GM13977 (cell line): ENCODE measurements around the gene TXNL4B.

Experiments used
- DNase-seq: peaks from one replicate; pipeline ENCODE4 v3.0.0; 2012; ENCODE audit warnings: low spot score
- in situ Hi-C: fragments of 300-500 bp; cut with MboI; formaldehyde crosslinking; loops from one replicate; pipeline ENCODE4 v1.12.0; 2022; ENCODE audit warnings: low sequenced_read_pairs, low pct_unique_long_range_greater_than_20kb, mixed read lengths, inconsistent platforms; ENCODE audit not compliant: unreplicated experiment
- TF ChIP-seq, protein P1 (sequence below): IDR thresholded peaks from 2 replicates; pipeline ENCODE4 v1.5.1; 2012; ENCODE audit warnings: mild to moderate bottlenecking, control low read depth; ENCODE audit not compliant: insufficient read depth; ENCODE audit errors: extremely low read depth, missing control alignments

Gene TXNL4B

GRCh38 chr16:72050769-72051464 is 42.5 kb downstream of the TXNL4B start:
- in situ Hi-C loops, result no loop called here
- TF ChIP-seq, protein P1, sequence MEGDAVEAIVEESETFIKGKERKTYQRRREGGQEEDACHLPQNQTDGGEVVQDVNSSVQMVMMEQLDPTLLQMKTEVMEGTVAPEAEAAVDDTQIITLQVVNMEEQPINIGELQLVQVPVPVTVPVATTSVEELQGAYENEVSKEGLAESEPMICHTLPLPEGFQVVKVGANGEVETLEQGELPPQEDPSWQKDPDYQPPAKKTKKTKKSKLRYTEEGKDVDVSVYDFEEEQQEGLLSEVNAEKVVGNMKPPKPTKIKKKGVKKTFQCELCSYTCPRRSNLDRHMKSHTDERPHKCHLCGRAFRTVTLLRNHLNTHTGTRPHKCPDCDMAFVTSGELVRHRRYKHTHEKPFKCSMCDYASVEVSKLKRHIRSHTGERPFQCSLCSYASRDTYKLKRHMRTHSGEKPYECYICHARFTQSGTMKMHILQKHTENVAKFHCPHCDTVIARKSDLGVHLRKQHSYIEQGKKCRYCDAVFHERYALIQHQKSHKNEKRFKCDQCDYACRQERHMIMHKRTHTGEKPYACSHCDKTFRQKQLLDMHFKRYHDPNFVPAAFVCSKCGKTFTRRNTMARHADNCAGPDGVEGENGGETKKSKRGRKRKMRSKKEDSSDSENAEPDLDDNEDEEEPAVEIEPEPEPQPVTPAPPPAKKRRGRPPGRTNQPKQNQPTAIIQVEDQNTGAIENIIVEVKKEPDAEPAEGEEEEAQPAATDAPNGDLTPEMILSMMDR, result no peak
- DNase-seq, result no peak

DNA sequence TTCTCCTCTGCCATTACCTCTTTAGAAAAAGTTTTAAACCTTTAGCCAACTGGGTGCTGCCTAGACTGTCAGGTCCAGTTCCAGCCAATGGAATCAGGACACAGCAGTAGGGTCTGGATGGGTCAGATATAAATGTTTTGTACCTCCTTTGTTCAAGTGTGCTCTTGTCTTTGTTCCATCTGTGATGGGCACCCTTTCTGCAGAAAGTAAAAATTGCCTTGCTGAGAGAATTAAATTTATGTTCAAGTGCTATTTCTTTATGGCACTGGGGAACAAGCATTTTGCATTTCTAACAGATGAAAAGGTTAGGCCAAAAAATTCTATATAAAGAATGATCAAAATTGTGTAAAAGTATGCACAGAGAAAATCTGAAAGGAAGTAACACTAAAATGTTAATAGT is 44.3 kb downstream of the TXNL4B start:
- no peak for DNase-seq
- TF ChIP-seq, protein P1, result no peak
- in situ Hi-C loops, result no loop called here

- no peak for DNase-seq
- in situ Hi-C loops, result no loop called here
- TF ChIP-seq, protein P1, result no peak
Observed at GRCh38 chr16:72044825-72045359, 48.5 kb downstream of the TXNL4B start.

GRCh38 chr16:72044296-72044695 is 49.1 kb downstream of the TXNL4B start:
- no peak for DNase-seq
- in situ Hi-C loops, result no loop called here
- TF ChIP-seq, protein P1, result no peak

DNA sequence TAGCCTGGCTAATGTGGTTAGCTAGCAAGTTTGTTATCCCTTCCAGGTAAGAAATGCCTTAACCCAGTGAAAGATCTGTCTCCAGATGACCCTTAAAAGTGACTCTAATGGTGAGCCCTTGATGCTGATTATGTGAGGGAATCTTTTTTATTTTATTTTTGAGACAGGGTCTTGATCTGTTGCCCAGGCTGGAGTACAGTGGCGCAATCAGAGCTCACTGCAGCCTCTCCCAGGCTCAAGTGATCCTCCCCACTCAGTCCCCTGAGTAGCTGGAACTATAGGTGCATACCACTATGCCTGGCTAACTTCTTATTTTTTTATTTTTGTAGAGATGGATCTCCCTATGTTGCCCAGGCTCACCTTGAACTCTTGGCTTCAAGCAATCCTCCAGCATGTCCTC is 49.9 kb downstream of the TXNL4B start:
- in situ Hi-C loops, result no loop called here
- no peak for DNase-seq
- TF ChIP-seq, protein P1, result no peak

DNA sequence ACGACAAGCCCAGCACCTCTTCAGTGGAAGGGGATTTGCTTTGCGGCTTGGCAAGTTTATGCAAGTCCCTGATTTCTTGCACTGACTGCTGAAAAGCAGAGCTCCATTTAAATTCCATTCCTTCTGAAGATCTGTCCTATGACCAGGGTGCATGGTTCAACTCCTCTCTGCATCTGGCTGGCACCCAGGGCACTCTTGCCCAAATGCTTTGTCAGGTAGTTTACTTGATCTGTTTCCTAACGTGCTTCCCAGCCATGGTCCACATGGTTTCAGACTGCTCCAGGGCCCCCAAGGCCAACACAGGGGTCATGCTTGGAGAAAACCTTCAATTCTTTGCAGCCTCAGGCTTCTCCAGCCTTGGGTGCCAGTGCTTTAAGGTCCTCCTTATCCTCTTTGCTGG is 50.4 kb downstream of the TXNL4B start:
- TF ChIP-seq, protein P1, result no peak
- in situ Hi-C loops, result no loop called here

GRCh38 chr16:72042157-72042660 is 51.2 kb downstream of the TXNL4B start:
- TF ChIP-seq, protein P1, result no peak
- in situ Hi-C loops, result no loop called here
- no peak for DNase-seq

More for the DNA sequence above, 50.4 kb downstream of the TXNL4B start:
- DNase-seq, result no peak
